Measurements from ENCODE around the gene FGF4.

GRCh38 chr11:69819541-69820070 is 44.5 kb upstream of the FGF4 start:
- TF ChIP-seq CTCF (conservative IDR thresholded peaks at IDR 0.05) (no peak), ZFX (IDR thresholded peaks at IDR 0.05) (no peak)

Measured in C4-2B (cell line).